ENCODE data around the gene KRTAP12-2.

The KRTAP12-2 gene

DNA sequence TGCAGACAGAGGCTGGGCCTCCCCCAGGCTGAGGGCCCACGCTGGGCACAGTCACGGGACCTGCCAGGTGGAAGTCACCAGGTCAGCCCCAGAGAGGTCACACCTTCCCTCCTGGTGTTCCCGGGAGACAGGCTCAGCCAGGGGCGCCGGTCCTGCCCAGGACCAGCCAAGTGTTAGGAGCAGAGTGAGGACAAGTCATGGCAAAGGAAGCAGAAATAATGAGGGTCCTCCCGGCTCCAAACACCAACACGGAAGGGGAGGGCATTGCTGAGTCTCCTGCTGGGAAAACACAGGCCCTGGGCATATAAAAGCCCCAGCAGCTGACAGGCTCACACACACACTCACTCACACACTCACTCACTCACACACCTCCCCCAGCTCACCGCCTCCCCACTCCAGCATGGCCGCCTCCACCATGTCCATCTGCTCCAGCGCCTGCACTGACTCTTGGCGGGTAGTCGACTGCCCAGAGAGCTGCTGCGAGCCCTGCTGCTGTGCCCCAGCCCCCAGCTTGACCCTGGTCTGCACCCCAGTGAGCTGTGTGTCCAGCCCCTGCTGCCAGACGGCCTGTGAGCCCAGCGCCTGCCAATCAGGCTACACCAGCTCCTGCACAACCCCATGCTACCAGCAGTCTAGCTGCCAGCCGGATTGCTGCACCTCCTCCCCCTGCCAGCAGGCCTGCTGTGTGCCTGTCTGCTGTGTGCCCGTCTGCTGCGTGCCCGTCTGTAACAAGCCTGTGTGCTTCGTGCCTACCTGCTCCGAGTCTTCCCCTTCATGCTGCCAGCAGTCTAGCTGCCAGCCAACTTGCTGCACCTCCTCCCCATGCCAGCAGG, 29.5 kb downstream of the KRTAP12-2 start, which contains the start of gene KRTAP10-10:
KRTAP10-10 (plus strand) TSS at position 339 of the 833 bp plus-strand sequence; CDS start at position 401, 62 bp downstream.
- no peak within 1 kb of the TSS for H2AFZ ChIP-seq (ENCODE audit: low read length)
- H3K27me3 ChIP-seq (replicated peaks; ENCODE audit: insufficient read depth, low read length): peaks cover 80% of the 10 kb centered on the region
- H3K9ac ChIP-seq (ENCODE audit: low read length): no peak within 1 kb of the TSS
- H3F3A ChIP-seq (ENCODE audit: insufficient read depth, low read length): no peaks in the 10 kb centered on the region
- H3K9me3 ChIP-seq (replicated peaks; ENCODE audit: insufficient read depth, low read length): no peaks in the 10 kb centered on the region
- H3K4me1 ChIP-seq (ENCODE audit: low read length): no peaks in the 10 kb centered on the region
- H3K9me2 ChIP-seq (replicated peaks; ENCODE audit: insufficient read depth, low read length): no peaks in the 10 kb centered on the region
- H3K4me2 ChIP-seq (ENCODE audit: low read depth, low read length): no peak within 1 kb of the TSS
- H3K36me3 ChIP-seq (replicated peaks; ENCODE audit: insufficient read depth, low read length): no peaks in the 10 kb centered on the region
- no peak within 1 kb of the TSS for H3K4me3 ChIP-seq (ENCODE audit: low read length)
- H4K20me1 ChIP-seq (ENCODE audit: insufficient read depth, low read length): no peaks in the 10 kb centered on the region
- no peaks in the 10 kb centered on the region for H3K79me2 ChIP-seq (ENCODE audit: low read length)
- no peak for DNase-seq
- TF ChIP-seq, protein P1, sequence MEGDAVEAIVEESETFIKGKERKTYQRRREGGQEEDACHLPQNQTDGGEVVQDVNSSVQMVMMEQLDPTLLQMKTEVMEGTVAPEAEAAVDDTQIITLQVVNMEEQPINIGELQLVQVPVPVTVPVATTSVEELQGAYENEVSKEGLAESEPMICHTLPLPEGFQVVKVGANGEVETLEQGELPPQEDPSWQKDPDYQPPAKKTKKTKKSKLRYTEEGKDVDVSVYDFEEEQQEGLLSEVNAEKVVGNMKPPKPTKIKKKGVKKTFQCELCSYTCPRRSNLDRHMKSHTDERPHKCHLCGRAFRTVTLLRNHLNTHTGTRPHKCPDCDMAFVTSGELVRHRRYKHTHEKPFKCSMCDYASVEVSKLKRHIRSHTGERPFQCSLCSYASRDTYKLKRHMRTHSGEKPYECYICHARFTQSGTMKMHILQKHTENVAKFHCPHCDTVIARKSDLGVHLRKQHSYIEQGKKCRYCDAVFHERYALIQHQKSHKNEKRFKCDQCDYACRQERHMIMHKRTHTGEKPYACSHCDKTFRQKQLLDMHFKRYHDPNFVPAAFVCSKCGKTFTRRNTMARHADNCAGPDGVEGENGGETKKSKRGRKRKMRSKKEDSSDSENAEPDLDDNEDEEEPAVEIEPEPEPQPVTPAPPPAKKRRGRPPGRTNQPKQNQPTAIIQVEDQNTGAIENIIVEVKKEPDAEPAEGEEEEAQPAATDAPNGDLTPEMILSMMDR (IDR thresholded peaks at IDR 0.05; ENCODE audit: low read length): no peak
- no peak for TF ChIP-seq EZH2phosphoT487 (IDR thresholded peaks at IDR 0.05; ENCODE audit: low read length)
- no peak for TF ChIP-seq EZH2 (optimal IDR thresholded peaks at IDR 0.05; ENCODE audit: low read depth, low read length)
- H3K27ac ChIP-seq (ENCODE audit: low read length): no peak within 1 kb of the TSS

DNA sequence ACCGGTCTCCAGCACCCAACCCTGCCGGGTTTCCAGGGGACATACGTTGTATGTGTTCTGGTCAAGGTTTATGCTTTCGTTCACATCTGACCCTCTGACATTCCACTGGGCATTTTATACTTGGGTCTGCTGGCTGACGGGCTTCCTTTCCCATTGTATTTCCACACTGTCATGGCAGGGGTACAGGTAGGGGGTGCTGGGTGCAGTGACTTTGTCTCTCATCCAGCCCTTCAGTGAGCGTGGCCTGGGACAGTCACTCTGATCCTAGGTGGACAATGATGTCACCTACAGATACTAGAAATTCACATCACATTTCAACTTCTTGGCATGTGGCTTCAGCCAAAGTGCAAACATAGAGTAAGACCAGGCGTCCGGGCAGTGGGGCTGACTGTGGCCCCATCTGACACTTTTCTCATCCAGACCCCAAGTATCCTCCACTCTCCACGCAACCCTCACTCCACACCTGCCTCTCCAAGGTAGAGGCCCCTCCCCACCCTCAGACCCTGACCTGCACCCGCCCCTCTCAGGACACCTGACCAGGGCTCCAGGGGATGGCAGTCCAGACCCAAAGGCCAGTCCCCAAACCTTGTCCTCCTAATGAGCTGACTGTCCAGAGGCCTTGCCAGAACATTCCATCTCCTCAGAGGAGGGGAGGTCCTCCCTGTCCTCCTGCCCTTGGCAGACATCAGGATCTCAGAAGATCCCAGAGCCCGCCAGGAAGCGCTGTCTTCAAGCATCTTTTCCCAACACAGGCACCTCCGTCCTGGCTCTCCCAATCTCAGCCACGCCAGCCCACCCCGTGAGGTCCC, 30.3 kb downstream of the KRTAP12-2 start:
- TF ChIP-seq EZH2 (optimal IDR thresholded peaks at IDR 0.05; ENCODE audit: low read depth, low read length): no peak
- no peak for TF ChIP-seq EZH2phosphoT487 (IDR thresholded peaks at IDR 0.05; ENCODE audit: low read length)
- TF ChIP-seq, protein P1 (IDR thresholded peaks at IDR 0.05; ENCODE audit: low read length): no peak
- Histone ChIP-seq H3K27me3 (replicated peaks; ENCODE audit: insufficient read depth, low read length) (peaks cover 80% of the 10 kb centered on the region), H2AFZ (ENCODE audit: low read length) (no peak overlapping the region), H3K4me3 (ENCODE audit: low read length) (no peak overlapping the region), H3K79me2 (ENCODE audit: low read length) (no peaks in the 10 kb centered on the region), H3K4me2 (ENCODE audit: low read depth, low read length) (no peak overlapping the region), H3K36me3 (replicated peaks; ENCODE audit: insufficient read depth, low read length) (no peaks in the 10 kb centered on the region), H3K27ac (ENCODE audit: low read length) (no peak overlapping the region), H3F3A (ENCODE audit: insufficient read depth, low read length) (no peaks in the 10 kb centered on the region), H3K4me1 (ENCODE audit: low read length) (no peaks in the 10 kb centered on the region), H4K20me1 (ENCODE audit: insufficient read depth, low read length) (no peaks in the 10 kb centered on the region), H3K9ac (ENCODE audit: low read length) (no peak overlapping the region), H3K9me2 (replicated peaks; ENCODE audit: insufficient read depth, low read length) (no peaks in the 10 kb centered on the region), H3K9me3 (replicated peaks; ENCODE audit: insufficient read depth, low read length) (no peaks in the 10 kb centered on the region)
- DNase-seq: no peak

DNA sequence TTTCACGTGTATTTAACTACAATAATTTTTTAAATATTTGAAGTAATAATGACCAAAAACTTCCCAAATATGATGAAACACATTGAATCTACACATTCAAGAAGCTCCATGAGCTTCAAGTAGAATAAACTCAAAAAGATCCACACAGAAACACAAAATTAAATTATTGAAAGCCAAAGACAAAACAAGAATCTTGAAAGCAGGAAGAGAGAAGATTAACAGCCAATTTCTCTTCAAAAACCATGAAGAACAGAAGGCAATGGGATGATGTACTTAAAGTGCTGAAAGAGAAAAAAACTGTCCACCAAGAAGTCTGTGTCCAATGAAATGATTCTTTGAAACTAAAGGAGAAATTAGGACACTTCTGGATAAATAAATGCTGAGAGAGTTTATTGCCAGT, 34.7 kb downstream of the KRTAP12-2 start:
- TF ChIP-seq EZH2phosphoT487 (IDR thresholded peaks at IDR 0.05; ENCODE audit: low read length) (no peak), EZH2 (optimal IDR thresholded peaks at IDR 0.05; ENCODE audit: low read depth, low read length) (no peak)
- TF ChIP-seq, protein P1 (IDR thresholded peaks at IDR 0.05; ENCODE audit: low read length): no peak
- Histone ChIP-seq H3K9me2 (replicated peaks; ENCODE audit: insufficient read depth, low read length) (no peaks in the 10 kb centered on the region), H3K4me1 (ENCODE audit: low read length) (no peaks in the 10 kb centered on the region), H3K9me3 (replicated peaks; ENCODE audit: insufficient read depth, low read length) (no peaks in the 10 kb centered on the region), H2AFZ (ENCODE audit: low read length) (no peak overlapping the region), H3K27me3 (replicated peaks; ENCODE audit: insufficient read depth, low read length) (peaks cover 70% of the 10 kb centered on the region), H3K4me3 (ENCODE audit: low read length) (no peak overlapping the region), H3K79me2 (ENCODE audit: low read length) (no peaks in the 10 kb centered on the region), H3F3A (ENCODE audit: insufficient read depth, low read length) (no peaks in the 10 kb centered on the region), H4K20me1 (ENCODE audit: insufficient read depth, low read length) (no peaks in the 10 kb centered on the region), H3K27ac (ENCODE audit: low read length) (no peak overlapping the region), H3K4me2 (ENCODE audit: low read depth, low read length) (no peak overlapping the region), H3K9ac (ENCODE audit: low read length) (no peak overlapping the region), H3K36me3 (replicated peaks; ENCODE audit: insufficient read depth, low read length) (no peaks in the 10 kb centered on the region)
- DNase-seq: no peak

Data from MM.1S (cell line).